GM18505 (cell line): ENCODE results near the gene SDK2.

Experiments used
- ATAC-seq: cut with Tn5 transposase; IDR thresholded peaks from one replicate; pipeline ENCODE4 v1.9.1; 2021; ENCODE audit not compliant: unreplicated experiment
- POLR2A ChIP-seq: IDR thresholded peaks from 4 replicates; pipeline ENCODE4 v1.6.1; 2011; ENCODE audit warnings: borderline replicate concordance; ENCODE audit not compliant: insufficient read depth, insufficient read length; ENCODE audit errors: extremely low read depth

Gene SDK2, protein sequence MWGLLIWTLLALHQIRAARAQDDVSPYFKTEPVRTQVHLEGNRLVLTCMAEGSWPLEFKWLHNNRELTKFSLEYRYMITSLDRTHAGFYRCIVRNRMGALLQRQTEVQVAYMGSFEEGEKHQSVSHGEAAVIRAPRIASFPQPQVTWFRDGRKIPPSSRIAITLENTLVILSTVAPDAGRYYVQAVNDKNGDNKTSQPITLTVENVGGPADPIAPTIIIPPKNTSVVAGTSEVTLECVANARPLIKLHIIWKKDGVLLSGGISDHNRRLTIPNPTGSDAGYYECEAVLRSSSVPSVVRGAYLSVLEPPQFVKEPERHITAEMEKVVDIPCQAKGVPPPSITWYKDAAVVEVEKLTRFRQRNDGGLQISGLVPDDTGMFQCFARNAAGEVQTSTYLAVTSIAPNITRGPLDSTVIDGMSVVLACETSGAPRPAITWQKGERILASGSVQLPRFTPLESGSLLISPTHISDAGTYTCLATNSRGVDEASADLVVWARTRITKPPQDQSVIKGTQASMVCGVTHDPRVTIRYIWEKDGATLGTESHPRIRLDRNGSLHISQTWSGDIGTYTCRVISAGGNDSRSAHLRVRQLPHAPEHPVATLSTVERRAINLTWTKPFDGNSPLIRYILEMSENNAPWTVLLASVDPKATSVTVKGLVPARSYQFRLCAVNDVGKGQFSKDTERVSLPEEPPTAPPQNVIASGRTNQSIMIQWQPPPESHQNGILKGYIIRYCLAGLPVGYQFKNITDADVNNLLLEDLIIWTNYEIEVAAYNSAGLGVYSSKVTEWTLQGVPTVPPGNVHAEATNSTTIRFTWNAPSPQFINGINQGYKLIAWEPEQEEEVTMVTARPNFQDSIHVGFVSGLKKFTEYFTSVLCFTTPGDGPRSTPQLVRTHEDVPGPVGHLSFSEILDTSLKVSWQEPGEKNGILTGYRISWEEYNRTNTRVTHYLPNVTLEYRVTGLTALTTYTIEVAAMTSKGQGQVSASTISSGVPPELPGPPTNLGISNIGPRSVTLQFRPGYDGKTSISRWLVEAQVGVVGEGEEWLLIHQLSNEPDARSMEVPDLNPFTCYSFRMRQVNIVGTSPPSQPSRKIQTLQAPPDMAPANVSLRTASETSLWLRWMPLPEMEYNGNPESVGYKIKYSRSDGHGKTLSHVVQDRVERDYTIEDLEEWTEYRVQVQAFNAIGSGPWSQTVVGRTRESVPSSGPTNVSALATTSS (N-terminal part only)

DNA sequence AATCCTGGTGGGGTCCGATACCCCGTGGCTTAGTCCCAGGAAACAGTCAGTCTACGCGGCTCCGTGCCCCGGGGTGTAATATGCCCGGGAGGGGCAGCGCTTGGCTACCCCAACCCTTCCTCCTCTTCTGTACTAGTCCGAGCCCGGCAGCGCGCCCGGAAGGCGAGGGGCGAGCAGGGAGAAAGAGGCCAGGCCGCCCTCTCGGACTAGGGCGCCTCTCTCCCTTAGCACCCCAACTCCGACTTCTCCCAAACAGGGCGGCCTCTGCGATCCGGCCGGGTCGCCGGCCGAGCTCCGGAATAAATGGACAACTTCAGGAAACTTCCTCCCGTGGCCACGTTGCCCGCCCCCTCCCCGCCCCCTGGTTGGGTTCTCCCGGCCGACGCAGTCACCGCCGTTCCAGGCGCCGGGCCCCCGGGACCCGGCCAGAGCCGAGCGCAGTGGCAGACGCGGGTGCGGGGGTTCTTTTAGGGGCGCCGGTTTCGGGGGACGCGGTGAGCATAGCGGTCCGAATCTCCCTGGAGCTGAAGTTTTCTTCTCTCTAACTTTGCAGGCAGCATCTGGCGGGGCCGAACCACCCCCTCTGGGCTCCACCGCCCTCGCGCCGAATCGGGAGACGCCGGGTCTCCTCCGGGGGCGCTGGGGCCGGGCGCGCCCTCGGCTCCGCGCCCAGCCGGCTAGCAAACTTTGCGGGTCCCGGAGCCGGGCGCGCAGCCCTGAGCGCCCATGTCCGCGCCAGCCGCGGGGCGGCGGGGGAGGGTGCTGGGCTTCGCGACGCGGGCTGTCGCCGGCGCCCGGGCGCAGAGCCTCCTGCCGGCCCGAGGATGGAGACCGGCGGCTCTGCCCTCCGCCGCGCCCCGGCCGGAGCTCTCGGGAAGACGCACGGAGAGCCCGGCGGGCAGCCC lies at the start of gene SDK2:
SDK2 (minus strand) TSS at position 301 of the 905 bp plus-strand sequence. CDS start 357 bp downstream, outside the sequence.
- no peak for TF ChIP-seq POLR2A
- ATAC-seq, result no peak

DNA sequence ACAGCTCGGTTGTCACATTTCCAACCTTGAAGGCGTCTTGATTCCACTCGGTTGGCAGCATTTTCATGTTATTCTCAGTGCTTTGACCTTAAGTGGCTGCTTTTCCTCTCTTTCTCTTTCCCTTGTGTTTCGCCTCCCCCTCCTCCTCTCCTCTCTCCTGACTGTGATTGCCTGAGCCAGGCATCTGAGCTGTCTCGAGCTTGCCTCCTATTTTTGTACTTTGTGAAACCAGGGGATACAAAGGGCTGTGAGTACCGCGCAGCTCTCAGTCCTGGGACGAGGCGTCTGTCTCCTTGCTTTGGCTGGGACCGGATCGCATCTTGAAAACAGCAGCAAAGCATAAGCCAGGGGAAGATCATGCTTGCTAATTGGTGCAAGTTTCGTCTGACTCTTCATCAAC lies 48.8 kb upstream of the SDK2 start:
- ATAC-seq, result no peak
- no peak for TF ChIP-seq POLR2A

DNA sequence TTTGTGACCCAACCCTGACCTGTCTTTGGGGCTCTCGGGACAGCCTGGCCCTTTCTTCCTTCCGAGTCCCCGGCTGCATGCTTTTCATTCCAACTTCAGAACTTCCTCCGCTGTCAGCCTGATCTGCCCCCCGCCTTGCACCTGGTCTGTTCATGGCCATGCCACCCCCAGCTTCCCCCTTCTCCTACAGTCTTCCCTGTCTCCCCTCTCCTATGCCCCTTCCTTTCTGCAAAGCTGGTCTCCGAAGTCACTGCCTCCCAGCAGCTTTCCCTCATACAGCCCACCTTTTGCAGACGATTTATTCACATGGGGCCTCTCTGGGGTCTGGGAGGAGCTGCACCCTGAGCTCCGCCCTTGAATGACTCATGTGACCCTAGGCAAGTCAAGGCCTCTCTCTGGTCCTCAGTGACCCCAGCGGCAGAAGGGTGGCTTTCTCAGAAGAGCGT lies 47.1 kb upstream of the SDK2 start:
- ATAC-seq, result no peak
- TF ChIP-seq POLR2A, result no peak

DNA sequence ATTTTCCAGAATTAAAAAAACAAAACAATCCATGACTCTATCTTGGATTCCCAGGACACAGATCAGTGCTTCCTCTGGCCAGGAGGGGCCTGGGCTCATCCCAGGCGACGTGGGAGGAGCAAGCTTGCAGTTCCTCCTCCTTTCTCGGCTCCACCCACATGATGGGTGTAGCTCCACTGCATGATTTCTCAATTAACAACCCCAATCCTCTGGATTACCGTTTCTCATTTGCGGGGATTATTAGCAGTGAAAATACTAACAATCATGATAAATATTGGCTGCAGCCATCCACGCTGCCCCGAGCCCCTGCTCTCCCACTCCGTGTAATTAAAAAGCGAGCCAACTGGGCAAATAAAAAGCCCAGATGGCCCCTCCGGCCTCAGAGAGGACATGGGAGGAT lies 46.4 kb upstream of the SDK2 start:
- no peak for TF ChIP-seq POLR2A
- no peak for ATAC-seq

DNA sequence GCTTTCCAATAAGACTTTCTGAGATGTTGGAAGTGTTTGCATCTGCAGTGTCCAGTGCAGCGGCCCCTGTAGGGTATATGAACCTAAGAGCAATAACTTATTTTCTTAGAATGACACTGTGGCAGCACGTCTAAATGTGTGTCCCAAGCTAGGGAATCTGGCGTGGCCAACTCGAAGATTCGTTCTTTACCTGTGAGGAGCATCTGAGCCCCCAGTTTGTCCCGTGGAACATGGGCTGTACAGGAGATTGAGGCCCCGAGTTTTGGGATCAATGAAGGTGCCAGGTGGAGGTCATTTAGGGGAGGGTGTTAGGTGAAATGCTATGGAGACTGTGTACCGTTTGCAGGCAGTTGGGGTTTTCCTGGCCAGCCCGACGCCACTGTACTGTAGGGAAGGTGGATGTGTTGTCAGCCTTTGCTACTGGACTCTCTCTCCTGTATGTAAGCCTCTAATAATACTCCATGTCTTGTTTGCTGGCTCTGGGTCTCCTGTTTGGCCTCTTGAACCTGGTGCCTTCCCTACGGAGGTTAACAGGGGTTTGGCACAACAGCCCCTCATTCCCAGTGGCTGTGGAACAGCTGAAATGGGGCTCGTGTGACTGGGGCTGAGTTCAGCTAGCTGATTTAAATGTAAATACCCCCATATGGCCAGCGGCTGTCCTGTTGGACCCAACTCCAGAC lies 45.5 kb upstream of the SDK2 start:
- ATAC-seq, result no peak
- TF ChIP-seq POLR2A, result no peak

DNA sequence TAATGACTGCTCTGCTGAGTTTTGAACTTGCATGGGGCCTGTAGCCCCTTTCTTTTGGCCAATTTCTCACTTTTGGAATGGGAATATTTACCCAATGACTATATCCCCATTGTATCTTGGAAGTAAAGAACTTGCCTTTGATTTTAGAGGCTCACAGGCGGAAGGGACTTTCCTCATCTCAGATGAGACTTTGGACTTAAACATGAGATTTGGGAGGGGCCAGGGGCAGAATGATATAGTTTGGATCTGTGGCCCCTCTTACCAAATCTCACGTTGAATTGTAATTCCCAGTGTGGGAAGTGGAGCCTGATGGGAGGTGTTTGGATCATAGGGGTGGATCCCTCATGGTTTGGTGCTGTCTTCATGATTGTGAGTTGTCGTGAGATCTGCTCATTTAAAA lies 42.7 kb upstream of the SDK2 start:
- ATAC-seq, result no peak
- no peak for TF ChIP-seq POLR2A

DNA sequence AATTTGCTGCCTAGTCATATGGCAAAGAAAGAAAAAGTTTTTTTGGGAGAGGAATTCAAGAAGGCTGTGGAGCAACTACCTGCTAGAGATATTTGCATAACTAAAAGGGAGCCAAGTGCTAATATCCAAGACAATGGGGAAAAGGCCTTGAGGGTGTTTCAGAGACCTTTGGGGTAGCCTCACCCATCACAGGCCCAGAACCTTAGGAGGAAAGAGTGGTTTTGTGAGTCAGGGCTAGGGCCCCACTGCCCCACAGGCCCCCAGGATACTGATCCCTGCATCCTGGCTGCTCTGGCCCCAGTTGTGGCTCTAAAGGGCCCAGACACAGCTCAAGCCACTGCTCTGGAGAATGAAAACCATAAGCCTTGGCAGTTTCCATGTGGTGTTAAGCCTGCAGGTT lies 41.9 kb upstream of the SDK2 start:
- no peak for TF ChIP-seq POLR2A
- ATAC-seq, result no peak

DNA sequence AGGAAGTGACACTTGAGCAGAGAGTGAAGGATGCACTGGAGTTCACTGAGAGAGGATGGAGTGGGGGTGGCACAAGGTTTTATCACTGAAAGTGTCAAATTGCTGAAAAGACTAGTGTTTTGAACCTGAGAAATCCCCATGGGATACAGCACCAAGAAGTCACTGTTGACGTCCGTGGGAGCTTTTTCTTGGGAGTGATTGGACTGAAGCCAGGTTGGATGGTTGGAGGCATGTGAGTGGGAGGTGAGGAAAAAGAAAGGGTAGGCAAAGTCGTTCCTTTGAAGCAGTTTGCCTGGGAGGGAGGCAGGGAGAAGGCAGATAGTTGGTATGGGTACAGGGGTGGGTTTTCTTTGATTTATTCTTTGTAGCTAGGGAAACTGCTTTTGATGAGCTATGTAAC lies 39.9 kb upstream of the SDK2 start:
- TF ChIP-seq POLR2A, result no peak
- ATAC-seq, result no peak

DNA sequence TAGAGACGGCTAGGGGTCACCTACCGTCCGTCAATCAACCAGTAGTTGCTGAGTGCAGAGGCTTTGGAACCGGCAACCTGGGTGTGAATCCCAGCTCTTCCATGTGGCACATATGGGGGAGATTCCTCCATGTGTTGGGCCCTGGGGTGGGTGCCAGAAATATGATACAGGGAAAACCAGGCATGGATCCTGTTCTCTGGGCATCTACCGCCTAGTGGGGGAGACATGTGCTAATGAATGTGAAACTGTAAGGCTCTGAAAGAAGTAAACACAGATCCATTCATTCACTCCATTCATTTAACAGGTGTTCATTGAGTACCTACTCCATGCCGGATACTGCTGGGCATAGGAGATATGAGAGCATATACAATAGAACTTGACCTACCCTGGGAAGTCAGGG lies 39.5 kb upstream of the SDK2 start:
- no peak for ATAC-seq
- TF ChIP-seq POLR2A, result no peak

DNA sequence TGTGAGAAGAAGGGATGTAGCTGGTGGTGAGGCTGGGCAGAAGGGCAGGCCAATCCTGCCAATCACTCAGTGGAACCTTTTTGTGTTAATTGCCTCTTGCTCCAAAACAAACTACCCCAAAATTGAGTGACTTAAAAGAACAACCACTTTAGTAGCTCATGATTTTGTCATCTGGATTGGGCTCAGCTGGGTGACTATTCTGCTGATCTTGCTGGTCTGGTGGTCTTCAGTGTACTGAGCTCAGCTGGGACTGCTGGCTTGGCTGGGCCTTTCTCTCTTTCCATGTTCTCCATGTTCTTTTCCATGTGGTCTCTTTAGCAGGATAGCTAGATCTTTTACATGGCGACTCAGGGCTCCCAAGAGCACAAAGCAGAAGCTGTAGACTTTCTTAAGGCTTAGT lies 37.7 kb upstream of the SDK2 start:
- no peak for TF ChIP-seq POLR2A
- no peak for ATAC-seq

DNA sequence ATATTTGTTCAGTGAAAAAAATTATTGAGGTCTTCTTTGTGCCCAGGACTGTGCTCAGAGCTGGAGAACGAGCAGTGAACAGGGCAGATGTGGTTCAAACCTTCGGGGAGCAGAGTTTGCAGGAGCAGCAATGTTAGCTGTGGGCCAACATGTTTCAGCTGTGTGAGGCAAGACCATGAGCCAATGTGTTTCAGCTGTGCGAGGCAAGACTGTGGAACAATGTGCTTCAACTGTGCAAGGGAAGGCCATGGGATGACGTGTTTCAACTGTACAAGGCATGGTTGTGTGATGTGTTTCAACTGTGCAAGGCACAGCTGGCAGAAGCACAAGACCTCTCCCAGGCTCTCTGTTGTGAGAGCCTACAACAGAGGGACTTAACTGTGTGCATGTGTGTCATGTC lies 35.2 kb upstream of the SDK2 start:
- ATAC-seq, result no peak
- TF ChIP-seq POLR2A, result no peak

DNA sequence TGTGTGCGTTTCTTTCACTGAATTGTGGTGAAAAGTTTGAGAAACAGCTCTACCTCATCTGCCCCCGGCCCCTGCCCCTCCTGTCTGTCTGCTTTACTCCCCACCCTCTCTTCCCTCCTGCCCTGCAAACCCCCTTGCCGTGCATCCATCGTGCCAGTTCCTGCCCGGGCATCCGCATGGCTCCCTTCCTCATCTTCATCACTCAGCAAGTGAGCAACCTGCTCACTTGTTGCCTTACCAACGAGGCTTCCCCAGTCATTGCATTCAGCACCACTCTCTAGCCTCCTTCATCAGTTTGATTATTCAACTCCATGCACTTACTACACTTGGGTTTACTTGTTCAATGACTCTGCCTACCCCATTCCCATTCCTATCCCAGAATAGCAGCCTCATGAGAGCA lies 34.8 kb upstream of the SDK2 start:
- no peak for ATAC-seq
- TF ChIP-seq POLR2A, result no peak
